ENCODE measurements around the gene ANXA11. TPM values are rescaled to one million over a fixed set of nuclear protein-coding genes. Genes with fewer than 3 reads are reported as not detected.

Gene ANXA11
- total and polyA plus RNA-seq, 8 donors, result 91.4 to 293 (median 161) TPM

DNA sequence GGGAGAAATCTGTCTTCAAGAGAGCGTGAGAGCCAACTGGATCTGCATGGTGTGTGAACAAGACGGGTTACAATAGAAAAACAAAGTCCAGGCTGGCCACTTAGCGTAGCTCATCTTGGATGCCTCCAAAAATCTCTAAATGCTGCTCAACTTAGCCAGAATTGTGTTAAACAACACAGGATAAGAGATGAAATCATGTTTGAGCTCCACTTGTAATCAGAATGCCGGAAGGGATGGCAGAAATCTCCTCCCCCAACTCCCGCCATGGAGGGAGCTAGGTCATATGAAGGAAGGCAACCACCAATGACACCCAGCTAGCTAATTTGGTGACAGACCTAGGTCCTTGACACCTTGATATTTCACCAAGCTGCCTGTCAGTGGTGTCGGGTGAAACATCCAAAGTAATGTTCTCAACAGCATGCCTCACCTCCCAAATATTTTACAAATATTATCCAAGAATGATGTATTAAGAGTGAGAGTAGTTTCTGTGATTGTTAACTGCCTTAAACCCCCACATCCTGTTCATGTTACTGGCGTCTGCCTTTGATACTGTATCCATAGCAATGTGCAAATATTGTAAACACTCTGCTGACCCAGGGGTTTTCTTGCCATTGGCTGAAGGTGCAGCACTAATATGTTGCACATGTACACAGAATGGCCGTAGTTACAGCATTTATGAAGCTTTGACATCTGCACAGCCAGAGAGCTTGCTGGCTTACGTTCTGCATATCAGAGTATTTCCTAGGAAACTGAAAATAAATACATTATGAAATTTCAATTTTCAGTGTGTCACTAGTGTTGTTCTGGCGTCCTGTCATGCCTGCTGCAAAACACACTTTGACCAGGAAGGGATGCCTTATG, 101.0 kb downstream of the ANXA11 start:
- Histone ChIP-seq H3K27ac (peak overlapping the region in 4 of 5 donors; percentile 37 to 47 (median 42)), H3K9me3 (peaks cover 5 to 20% (median 16%) of the 10 kb centered on the region in 4 donors), H3K4me3 (no peak overlapping the region), H3K4me1 (peaks cover 0 to 9% (median 7%) of the 10 kb centered on the region in 4 donors), H3K27me3 (no peaks in the 10 kb centered on the region), H3K36me3 (no peaks in the 10 kb centered on the region)
- peak in 1 of 2 donors; percentile 92 for DNase-seq
- intact Hi-C loops (cut with DNase I; ENCODE audit: low total_unique reads), result no loop called here
- 29 to 36% (median 34%) methylated on average over 10 of the region's 10 CpGs for WGBS, 5 donors
- no peak for TF ChIP-seq POLR2A (IDR thresholded peaks at IDR 0.05)
- TF ChIP-seq EP300 (IDR thresholded peaks at IDR 0.05), result no peak
- TF ChIP-seq, protein P1, sequence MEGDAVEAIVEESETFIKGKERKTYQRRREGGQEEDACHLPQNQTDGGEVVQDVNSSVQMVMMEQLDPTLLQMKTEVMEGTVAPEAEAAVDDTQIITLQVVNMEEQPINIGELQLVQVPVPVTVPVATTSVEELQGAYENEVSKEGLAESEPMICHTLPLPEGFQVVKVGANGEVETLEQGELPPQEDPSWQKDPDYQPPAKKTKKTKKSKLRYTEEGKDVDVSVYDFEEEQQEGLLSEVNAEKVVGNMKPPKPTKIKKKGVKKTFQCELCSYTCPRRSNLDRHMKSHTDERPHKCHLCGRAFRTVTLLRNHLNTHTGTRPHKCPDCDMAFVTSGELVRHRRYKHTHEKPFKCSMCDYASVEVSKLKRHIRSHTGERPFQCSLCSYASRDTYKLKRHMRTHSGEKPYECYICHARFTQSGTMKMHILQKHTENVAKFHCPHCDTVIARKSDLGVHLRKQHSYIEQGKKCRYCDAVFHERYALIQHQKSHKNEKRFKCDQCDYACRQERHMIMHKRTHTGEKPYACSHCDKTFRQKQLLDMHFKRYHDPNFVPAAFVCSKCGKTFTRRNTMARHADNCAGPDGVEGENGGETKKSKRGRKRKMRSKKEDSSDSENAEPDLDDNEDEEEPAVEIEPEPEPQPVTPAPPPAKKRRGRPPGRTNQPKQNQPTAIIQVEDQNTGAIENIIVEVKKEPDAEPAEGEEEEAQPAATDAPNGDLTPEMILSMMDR (IDR thresholded peaks at IDR 0.05), result no peak
- no peak for TF ChIP-seq POLR2AphosphoS5 (IDR thresholded peaks at IDR 0.05)

Small RNA genes within 50 kb of the gene (small RNA-seq; reads per million reads assigned to genes)
- gene RPS12P2, result 0 reads per million in 4 donors

Other genes with a start within 250 kb of the ANXA11 start
- 10 to 100 TPM in 4 of 5 donors, 1 to 10 TPM in 1; 1.2 to 21.6 (median 12.7) TPM for gene TMEM254, start 126.9 kb downstream of the ANXA11 start, total RNA-seq
- gene TMEM254, start 126.9 kb downstream of the ANXA11 start, polyA plus RNA-seq, result 10 to 100 TPM in 1 of 3 donors, 1 to 10 TPM in 2; 7.9 to 17.0 (median 8.8) TPM
- 10 to 100 TPM in 2 of 5 donors, 1 to 10 TPM in 1, not detected in 2; 2.0 to 37.4 (median 11.6) TPM for gene PLAC9, start 72.8 kb downstream of the ANXA11 start, total RNA-seq
- 10 to 100 TPM; 14.2 to 28.3 (median 26.4) TPM for gene PLAC9, start 72.8 kb downstream of the ANXA11 start, polyA plus RNA-seq
- not detected for gene MAT1A, start 84.1 kb upstream of the ANXA11 start, total RNA-seq
- gene MAT1A, start 84.1 kb upstream of the ANXA11 start, polyA plus RNA-seq, result 1 to 10 TPM in 1 of 3 donors, under 1 TPM in 2; 0.23 to 1.1 (median 0.31) TPM
- gene DYDC1, start 151.2 kb upstream of the ANXA11 start, total RNA-seq, result not detected
- gene DYDC1, start 151.2 kb upstream of the ANXA11 start, polyA plus RNA-seq, result not detected
- not detected for gene DYDC2, start 151.2 kb upstream of the ANXA11 start, total RNA-seq
- under 1 TPM in 2 of 3 donors, not detected in 1; 0.37 to 0.95 TPM for gene DYDC2, start 151.2 kb upstream of the ANXA11 start, polyA plus RNA-seq
- gene PRXL2A, start 203.0 kb upstream of the ANXA11 start, total RNA-seq, result 10 to 100 TPM in 4 of 5 donors, 1 to 10 TPM in 1; 6.7 to 56.8 (median 16.2) TPM
- gene PRXL2A, start 203.0 kb upstream of the ANXA11 start, polyA plus RNA-seq, result 10 to 100 TPM; 16.2 to 36.3 (median 19.4) TPM
- gene TSPAN14, start 248.8 kb upstream of the ANXA11 start, total RNA-seq, result 10 to 100 TPM; 24.4 to 82.6 (median 42.9) TPM
- gene TSPAN14, start 248.8 kb upstream of the ANXA11 start, polyA plus RNA-seq, result 10 to 100 TPM in 2 of 3 donors, 1 to 10 TPM in 1; 7.0 to 21.5 (median 13.7) TPM

All from stomach (tissue), 9 donors.